GM06990 (cell line): ENCODE measurements around the gene HOXB1.
A peak's percentile ranks its signal among the peaks of the same experiment; 100 is the strongest.
"Not testable (repeated sequence)": the region's sequence is repeated elsewhere in the genome, so short reads cannot be mapped to it uniquely, and the experiment has no call there.

Source experiments
- DNase-seq: peaks from one replicate; pipeline ENCODE4 v3.0.0-alpha.2; 2011; ENCODE audit not compliant: insufficient read length; ENCODE audit errors: extremely low read depth
- H3K27me3 ChIP-seq: replicated peaks from 2 replicates; pipeline ENCODE4 v1.6.0; 2011; ENCODE audit warnings: low read length; ENCODE audit not compliant: control insufficient read depth, insufficient read depth
- H3K36me3 ChIP-seq: 2 replicates; pipeline ENCODE4 v1.5.1; 2011; ENCODE audit warnings: low read length; ENCODE audit not compliant: control insufficient read depth, insufficient read depth
- H3K4me3 ChIP-seq: replicated peaks from 2 replicates; pipeline ENCODE4 v1.5.1; 2011; ENCODE audit warnings: low read depth, mild to moderate bottlenecking, control low read depth, low read length
- TF ChIP-seq, protein P1 (sequence below): IDR thresholded peaks from 2 replicates; pipeline ENCODE4 v1.5.1; 2011; ENCODE audit warnings: low read length, control low read depth, mild to moderate bottlenecking, inconsistent platforms; ENCODE audit not compliant: insufficient read depth, poor library complexity, severe bottlenecking

The HOXB1 gene

DNA sequence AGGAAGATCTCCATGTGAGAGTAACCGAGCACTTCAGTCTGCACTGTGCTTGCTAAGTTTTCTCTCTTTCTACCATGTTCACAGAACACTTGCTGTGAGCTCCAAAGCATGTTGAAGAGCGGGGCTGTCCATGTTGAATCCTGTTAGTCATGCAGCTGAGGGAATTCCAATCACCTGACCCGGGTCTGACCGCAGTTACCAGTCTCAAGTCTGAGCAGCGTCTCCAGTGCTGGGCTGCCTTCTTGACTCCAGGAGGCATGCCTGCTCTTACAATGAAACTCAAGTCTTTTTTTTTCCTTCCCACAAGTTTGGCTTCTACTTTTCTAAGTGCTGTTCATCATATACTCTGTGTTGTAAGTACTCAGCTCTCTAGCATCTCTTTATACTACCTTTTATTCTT is 44.3 kb downstream of the HOXB1 start:
- no peak overlapping the region for H3K4me3 ChIP-seq
- TF ChIP-seq, protein P1, sequence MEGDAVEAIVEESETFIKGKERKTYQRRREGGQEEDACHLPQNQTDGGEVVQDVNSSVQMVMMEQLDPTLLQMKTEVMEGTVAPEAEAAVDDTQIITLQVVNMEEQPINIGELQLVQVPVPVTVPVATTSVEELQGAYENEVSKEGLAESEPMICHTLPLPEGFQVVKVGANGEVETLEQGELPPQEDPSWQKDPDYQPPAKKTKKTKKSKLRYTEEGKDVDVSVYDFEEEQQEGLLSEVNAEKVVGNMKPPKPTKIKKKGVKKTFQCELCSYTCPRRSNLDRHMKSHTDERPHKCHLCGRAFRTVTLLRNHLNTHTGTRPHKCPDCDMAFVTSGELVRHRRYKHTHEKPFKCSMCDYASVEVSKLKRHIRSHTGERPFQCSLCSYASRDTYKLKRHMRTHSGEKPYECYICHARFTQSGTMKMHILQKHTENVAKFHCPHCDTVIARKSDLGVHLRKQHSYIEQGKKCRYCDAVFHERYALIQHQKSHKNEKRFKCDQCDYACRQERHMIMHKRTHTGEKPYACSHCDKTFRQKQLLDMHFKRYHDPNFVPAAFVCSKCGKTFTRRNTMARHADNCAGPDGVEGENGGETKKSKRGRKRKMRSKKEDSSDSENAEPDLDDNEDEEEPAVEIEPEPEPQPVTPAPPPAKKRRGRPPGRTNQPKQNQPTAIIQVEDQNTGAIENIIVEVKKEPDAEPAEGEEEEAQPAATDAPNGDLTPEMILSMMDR = no peak
- no peak for DNase-seq
- no peaks in the 10 kb centered on the region for H3K27me3 ChIP-seq
- H3K36me3 ChIP-seq = no peaks in the 10 kb centered on the region

DNA sequence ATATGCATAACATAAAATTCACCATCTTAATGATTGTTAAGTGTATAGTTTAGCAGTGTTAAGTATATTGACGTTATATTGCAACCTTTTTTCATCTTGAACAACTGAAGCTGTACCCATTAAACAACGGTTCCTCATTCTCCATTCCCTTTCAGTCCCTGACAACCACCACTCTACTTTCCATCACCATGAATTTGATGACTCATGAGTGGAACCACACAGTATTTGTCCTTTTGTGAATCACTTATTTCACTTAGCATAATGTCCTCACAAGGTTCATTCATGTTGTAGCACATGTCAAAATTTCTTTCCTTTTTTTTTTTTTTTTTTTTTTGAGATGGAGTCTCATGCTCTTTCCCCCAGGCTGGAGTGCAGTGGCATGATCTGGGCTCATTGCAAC is 46.0 kb downstream of the HOXB1 start:
- DNase-seq = no peak
- TF ChIP-seq, protein P1 = no peak
- Histone ChIP-seq H3K27me3 (no peaks in the 10 kb centered on the region), H3K4me3 (no peak overlapping the region), H3K36me3 (no peaks in the 10 kb centered on the region)

DNA sequence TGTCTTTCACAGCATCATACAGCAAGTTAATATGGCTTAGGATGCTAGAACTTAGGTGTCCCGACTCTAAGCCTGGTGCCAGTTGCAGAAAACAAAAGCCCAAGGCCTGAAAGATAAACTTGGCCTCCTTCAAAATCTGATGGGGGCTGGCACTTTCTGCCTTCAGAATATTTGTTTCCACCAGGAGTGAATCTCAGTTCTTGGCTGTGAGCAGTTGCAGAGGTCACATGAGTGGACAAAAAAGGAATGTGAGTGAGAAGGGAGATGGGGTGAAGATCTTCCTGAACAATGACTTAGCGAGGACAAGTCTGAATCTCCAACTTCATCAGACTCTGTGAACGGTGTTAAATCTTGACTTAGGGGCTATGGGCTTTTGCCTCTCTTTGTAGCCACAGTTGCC is 46.6 kb downstream of the HOXB1 start:
- Histone ChIP-seq H3K27me3 (no peaks in the 10 kb centered on the region), H3K4me3 (no peak overlapping the region), H3K36me3 (no peaks in the 10 kb centered on the region)
- no peak for DNase-seq
- TF ChIP-seq, protein P1 = no peak

DNA sequence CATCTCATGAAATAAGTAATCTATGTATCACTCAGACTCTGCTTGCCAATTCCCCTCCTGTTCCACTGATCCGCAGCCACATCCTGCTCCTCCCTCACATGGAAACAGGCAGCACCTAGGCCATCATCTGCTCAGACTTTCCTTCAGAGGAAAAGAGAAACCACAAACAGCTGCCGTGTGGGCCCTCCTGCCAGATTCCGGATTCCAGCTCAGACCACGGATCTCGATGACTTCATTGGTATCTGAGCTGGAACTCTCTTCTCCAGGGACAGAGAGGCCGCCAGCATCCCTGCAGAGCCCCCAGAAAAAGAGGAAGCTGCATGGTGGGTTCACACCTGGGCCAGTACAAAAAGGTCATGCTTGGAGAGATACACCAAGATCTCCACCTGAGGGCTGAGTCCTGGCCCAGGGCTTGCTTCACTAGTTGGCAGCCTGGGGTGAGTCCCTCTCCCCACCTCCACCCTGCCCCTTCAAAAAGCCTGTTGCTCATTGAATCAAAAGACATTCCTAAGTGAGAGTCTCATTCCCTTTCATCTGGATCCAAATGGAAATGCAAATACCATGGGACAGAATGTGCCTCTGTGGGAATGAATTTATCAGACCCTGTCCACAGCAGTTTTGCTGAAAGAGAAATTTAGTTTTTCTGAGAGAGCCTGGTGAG is 47.2 kb downstream of the HOXB1 start:
- no peaks in the 10 kb centered on the region for H3K27me3 ChIP-seq
- TF ChIP-seq, protein P1 = no peak
- H3K36me3 ChIP-seq = no peaks in the 10 kb centered on the region
- DNase-seq = peak; percentile 43
- H3K4me3 ChIP-seq = no peak overlapping the region

DNA sequence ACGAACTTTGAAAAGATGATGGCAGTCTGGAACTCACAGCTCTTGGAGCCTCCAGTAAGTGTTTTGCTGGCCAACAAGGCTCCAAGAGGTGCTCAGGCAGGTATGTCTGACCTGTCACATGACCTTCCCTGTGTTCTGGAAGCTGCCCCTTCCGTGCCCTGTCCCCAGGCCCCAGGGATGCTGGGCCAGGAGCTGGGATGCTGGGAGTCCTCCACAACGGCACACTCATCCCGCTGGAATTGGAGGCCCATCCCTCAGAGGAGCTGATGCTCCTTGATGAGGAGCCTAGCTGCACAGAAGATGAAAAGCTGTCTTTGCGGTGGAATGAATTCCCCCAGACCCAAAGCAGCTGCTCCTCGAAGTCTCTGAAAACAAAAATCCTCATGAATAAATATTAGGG is 47.8 kb downstream of the HOXB1 start:
- Histone ChIP-seq H3K36me3 (no peaks in the 10 kb centered on the region), H3K27me3 (no peaks in the 10 kb centered on the region), H3K4me3 (no peak overlapping the region)
- TF ChIP-seq, protein P1 = no peak
- no peak for DNase-seq

DNA sequence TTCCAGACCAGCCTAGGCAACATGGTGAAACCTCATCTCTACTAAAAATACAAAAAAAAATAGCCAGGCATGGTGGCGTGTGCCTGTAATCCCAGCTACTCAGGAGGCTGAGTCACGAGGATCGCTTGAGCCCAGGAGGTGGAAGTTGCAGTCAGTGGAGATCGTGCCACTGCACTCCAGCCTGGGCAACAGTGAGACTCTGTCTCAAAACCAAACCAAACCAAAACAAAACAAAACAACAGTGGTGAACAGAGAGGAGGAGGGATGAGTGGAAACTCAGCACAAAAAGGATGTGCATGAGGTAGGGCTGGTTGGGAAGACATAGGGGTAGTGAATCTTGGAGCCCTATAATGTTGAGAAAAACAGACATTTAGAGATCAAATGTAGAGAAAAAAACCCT is 48.5 kb downstream of the HOXB1 start:
- DNase-seq, H3K4me3 ChIP-seq, H3K27me3 ChIP-seq, H3K36me3 ChIP-seq: not testable (repeated sequence)
